Measurements from ENCODE around the gene CFAP74.

GRCh38 chr1:1938276-1938573 is 65.4 kb downstream of the CFAP74 start:
- no peak for TF ChIP-seq POLR2A (IDR thresholded peaks at IDR 0.05)
- TF ChIP-seq, protein P1, sequence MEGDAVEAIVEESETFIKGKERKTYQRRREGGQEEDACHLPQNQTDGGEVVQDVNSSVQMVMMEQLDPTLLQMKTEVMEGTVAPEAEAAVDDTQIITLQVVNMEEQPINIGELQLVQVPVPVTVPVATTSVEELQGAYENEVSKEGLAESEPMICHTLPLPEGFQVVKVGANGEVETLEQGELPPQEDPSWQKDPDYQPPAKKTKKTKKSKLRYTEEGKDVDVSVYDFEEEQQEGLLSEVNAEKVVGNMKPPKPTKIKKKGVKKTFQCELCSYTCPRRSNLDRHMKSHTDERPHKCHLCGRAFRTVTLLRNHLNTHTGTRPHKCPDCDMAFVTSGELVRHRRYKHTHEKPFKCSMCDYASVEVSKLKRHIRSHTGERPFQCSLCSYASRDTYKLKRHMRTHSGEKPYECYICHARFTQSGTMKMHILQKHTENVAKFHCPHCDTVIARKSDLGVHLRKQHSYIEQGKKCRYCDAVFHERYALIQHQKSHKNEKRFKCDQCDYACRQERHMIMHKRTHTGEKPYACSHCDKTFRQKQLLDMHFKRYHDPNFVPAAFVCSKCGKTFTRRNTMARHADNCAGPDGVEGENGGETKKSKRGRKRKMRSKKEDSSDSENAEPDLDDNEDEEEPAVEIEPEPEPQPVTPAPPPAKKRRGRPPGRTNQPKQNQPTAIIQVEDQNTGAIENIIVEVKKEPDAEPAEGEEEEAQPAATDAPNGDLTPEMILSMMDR (IDR thresholded peaks at IDR 0.05), result no peak

Measured in thyroid gland (tissue), 4 donors.